HG02981 (cell line): ENCODE data around the gene FANCE.

ENCODE experiments used
- ATAC-seq: cut with Tn5 transposase; IDR thresholded peaks from one replicate; pipeline ENCODE4 v1.9.1; 2021; ENCODE audit warnings: mild to moderate bottlenecking, moderate library complexity; ENCODE audit not compliant: unreplicated experiment

The FANCE gene

GRCh38 chr6:35465646-35466045 lies 13.5 kb downstream of the FANCE start:
- ATAC-seq = no peak

- peak; percentile 83 for ATAC-seq
Measured at GRCh38 chr6:35468181-35468979, 16.2 kb downstream of the FANCE start, which contains the start of gene RPL10A. Gene RPL10A, plus strand, starts transcription at chr6:35468401. Its CDS starts 34 bp downstream, at chr6:35468435.

- no peak for ATAC-seq
Measured at GRCh38 chr6:35468980-35469750, 17.0 kb downstream of the FANCE start.

- ATAC-seq = no peak
Measured at GRCh38 chr6:35469751-35470662, 17.9 kb downstream of the FANCE start.

GRCh38 chr6:35470663-35471120 lies 18.6 kb downstream of the FANCE start:
- no peak for ATAC-seq

- no peak for ATAC-seq
Measured at GRCh38 chr6:35471836-35472345, 19.8 kb downstream of the FANCE start.

- no peak for ATAC-seq
Measured at GRCh38 chr6:35473075-35473849, 21.1 kb downstream of the FANCE start.

GRCh38 chr6:35473850-35474130 lies 21.7 kb downstream of the FANCE start:
- ATAC-seq = no peak

- no peak for ATAC-seq
Measured at GRCh38 chr6:35474131-35474941, 22.2 kb downstream of the FANCE start.

- no peak for ATAC-seq
Measured at GRCh38 chr6:35474942-35475570, 22.9 kb downstream of the FANCE start.

- no peak for ATAC-seq
Measured at GRCh38 chr6:35475573-35475972, 23.4 kb downstream of the FANCE start.

- no peak for ATAC-seq
Measured at GRCh38 chr6:35476004-35476403, 23.9 kb downstream of the FANCE start.

- no peak for ATAC-seq
Measured at GRCh38 chr6:35477028-35477427, 24.9 kb downstream of the FANCE start.

- ATAC-seq = no peak
Measured at GRCh38 chr6:35477551-35478179, 25.5 kb downstream of the FANCE start.

GRCh38 chr6:35478259-35478658 lies 26.1 kb downstream of the FANCE start:
- no peak for ATAC-seq

- ATAC-seq = no peak
Measured at GRCh38 chr6:35480176-35480575, 28.0 kb downstream of the FANCE start.

- ATAC-seq = no peak
Measured at GRCh38 chr6:35481226-35481625, 29.1 kb downstream of the FANCE start.

- no peak for ATAC-seq
Measured at GRCh38 chr6:35483062-35483461, 30.9 kb downstream of the FANCE start.
